ENCODE measurements around the gene FUNDC2.
"Not testable (repeated sequence)": the region's sequence is repeated elsewhere in the genome, so short reads cannot be mapped to it uniquely, and the experiment has no call there.

FUNDC2 gene

GRCh38 chrX:155026727-155027508 is at the start of gene FUNDC2:
TSS of gene FUNDC2 (plus strand) at chrX:155026844. CDS start at chrX:155026939, 95 bp downstream.
- DNase-seq, result peak; percentile 91

GRCh38 chrX:154979629-154980028 is 47.0 kb upstream of the FUNDC2 start:
- no peak for DNase-seq

GRCh38 chrX:154980330-154981115 is 46.1 kb upstream of the FUNDC2 start:
- DNase-seq, result peak; percentile 60

- DNase-seq, result no peak
Measured at GRCh38 chrX:154981116-154981411, 45.6 kb upstream of the FUNDC2 start.

GRCh38 chrX:154986826-154987575 is 39.6 kb upstream of the FUNDC2 start:
- no peak for DNase-seq

- DNase-seq, result no peak
Measured at GRCh38 chrX:154987940-154988339, 38.7 kb upstream of the FUNDC2 start.

- DNase-seq, result no peak
Measured at GRCh38 chrX:154988719-154989118, 37.9 kb upstream of the FUNDC2 start.

GRCh38 chrX:154990496-154990895 is 36.1 kb upstream of the FUNDC2 start:
- no peak for DNase-seq

GRCh38 chrX:154991039-154991438 is 35.6 kb upstream of the FUNDC2 start:
- DNase-seq, result peak; percentile 11

GRCh38 chrX:154991476-154991875 is 35.2 kb upstream of the FUNDC2 start:
- no peak for DNase-seq

- DNase-seq, result no peak
Measured at GRCh38 chrX:154998204-154998880, 28.3 kb upstream of the FUNDC2 start.

- DNase-seq, result no peak
Measured at GRCh38 chrX:155000841-155001240, 25.8 kb upstream of the FUNDC2 start.

- no peak for DNase-seq
Measured at GRCh38 chrX:155001873-155002272, 24.8 kb upstream of the FUNDC2 start.

- no peak for DNase-seq
Measured at GRCh38 chrX:155005190-155005589, 21.5 kb upstream of the FUNDC2 start.

GRCh38 chrX:155006379-155006778 is 20.3 kb upstream of the FUNDC2 start:
- DNase-seq, result not testable (repeated sequence)

- not testable (repeated sequence) for DNase-seq
Measured at GRCh38 chrX:155006913-155007671, 19.6 kb upstream of the FUNDC2 start.

GRCh38 chrX:155008578-155008977 is 18.1 kb upstream of the FUNDC2 start:
- not testable (repeated sequence) for DNase-seq

- DNase-seq, result no peak
Measured at GRCh38 chrX:155009994-155010472, 16.6 kb upstream of the FUNDC2 start.

- no peak for DNase-seq
Measured at GRCh38 chrX:155020591-155020990, 6.1 kb upstream of the FUNDC2 start.

GRCh38 chrX:155022585-155022984 is 4.1 kb upstream of the FUNDC2 start, which contains the start of gene F8:
TSS of gene F8 (minus strand) at chrX:155022723. CDS start at chrX:155022552, 171 bp downstream.
- DNase-seq, result no peak

GRCh38 chrX:155023907-155024833 is 2.5 kb upstream of the FUNDC2 start:
- no peak for DNase-seq

Measured in stimulated activated naive CD4-positive, alpha-beta T cell treated with Interleukin-2 at 50 U/mL for 16 hours (primary cell).